HFFc6 (cell line): ENCODE data around the gene NKX2-1. TPM values are rescaled to one million over a fixed set of nuclear protein-coding genes. Genes with fewer than 3 reads are reported as not detected.

Experiments used
- DNase-seq: peaks from one replicate; pipeline ENCODE4 v3.0.0-alpha.2; 2018
- H3K27ac Mint-ChIP-seq: 2 replicates; pipeline ENCODE4 v1.8.0; 2020; ENCODE audit warnings: mild to moderate bottlenecking, mixed read lengths
- H3K27me3 Mint-ChIP-seq: 2 replicates; pipeline ENCODE4 v1.8.0; 2021; ENCODE audit warnings: mild to moderate bottlenecking, moderate library complexity, mixed read lengths; ENCODE audit not compliant: insufficient read depth
- H3K36me3 Mint-ChIP-seq: 2 replicates; pipeline ENCODE4 v1.8.0; 2021; ENCODE audit warnings: low read depth, mixed read lengths
- H3K4me1 Mint-ChIP-seq: 2 replicates; pipeline ENCODE4 v1.8.0; 2020; ENCODE audit warnings: low read depth, mixed read lengths
- H3K4me3 Mint-ChIP-seq: 2 replicates; pipeline ENCODE4 v1.8.0; 2020; ENCODE audit warnings: mild to moderate bottlenecking, moderate library complexity, mixed read lengths
- H3K9me3 Mint-ChIP-seq: 2 replicates; pipeline ENCODE4 v1.8.0; 2020; ENCODE audit warnings: mild to moderate bottlenecking, mixed read lengths
- CTCF ChIP-seq: fragments of 200-600 bp; sonication (generic); IDR thresholded peaks from 2 replicates; pipeline ENCODE4 v1.5.0; 2021; ENCODE audit warnings: antibody characterized with exemption, mild to moderate bottlenecking
- total RNA-seq, 6 experiments: library from RNA; stranded (reverse); fragmentation: NEBNext Ultra II Directional; extraction: Animal tissue kit (Norgen Biotek cat#: 25700); gene quantifications; 2 replicates in 1 of 6; 3 replicates in 5 of 6; pipeline ENCODE4 v1.2.3, GENCODE V29; 2021

The NKX2-1 gene
- total RNA-seq, 6 experiments from 2014 or later = not detected

- Mint-ChIP-seq H3K27me3 (peaks cover 75% of the 10 kb centered on the region), H3K36me3 (no peaks in the 10 kb centered on the region), H3K4me1 (no peaks in the 10 kb centered on the region), H3K9me3 (no peaks in the 10 kb centered on the region), H3K27ac (no peak overlapping the region), H3K4me3 (no peak overlapping the region)
- TF ChIP-seq CTCF = no peak
- DNase-seq = no peak
Measured at GRCh38 chr14:36512585-36513003, 7.4 kb downstream of the NKX2-1 start.

- no peak for DNase-seq
- H3K9me3 Mint-ChIP-seq = no peaks in the 10 kb centered on the region
- H3K4me3 Mint-ChIP-seq = no peak overlapping the region
- no peaks in the 10 kb centered on the region for H3K4me1 Mint-ChIP-seq
- TF ChIP-seq CTCF = no peak
- peaks cover 78% of the 10 kb centered on the region for H3K27me3 Mint-ChIP-seq
- H3K27ac Mint-ChIP-seq = no peak overlapping the region
- no peaks in the 10 kb centered on the region for H3K36me3 Mint-ChIP-seq
Measured at GRCh38 chr14:36511981-36512584, 7.9 kb downstream of the NKX2-1 start.

- H3K27me3 Mint-ChIP-seq = peaks cover 76% of the 10 kb centered on the region
- DNase-seq = no peak
- no peaks in the 10 kb centered on the region for H3K4me1 Mint-ChIP-seq
- H3K27ac Mint-ChIP-seq = no peak overlapping the region
- no peaks in the 10 kb centered on the region for H3K9me3 Mint-ChIP-seq
- TF ChIP-seq CTCF = no peak
- no peak overlapping the region for H3K4me3 Mint-ChIP-seq
- no peaks in the 10 kb centered on the region for H3K36me3 Mint-ChIP-seq
Measured at GRCh38 chr14:36510874-36511273, 9.2 kb downstream of the NKX2-1 start.

- no peak for DNase-seq
- Mint-ChIP-seq H3K27me3 (peaks cover 70% of the 10 kb centered on the region), H3K27ac (no peak overlapping the region), H3K4me1 (no peaks in the 10 kb centered on the region), H3K4me3 (no peak overlapping the region), H3K36me3 (no peaks in the 10 kb centered on the region), H3K9me3 (no peaks in the 10 kb centered on the region)
- TF ChIP-seq CTCF = no peak
Measured at GRCh38 chr14:36510078-36510799, 9.8 kb downstream of the NKX2-1 start.

GRCh38 chr14:36509069-36509917 lies 10.7 kb downstream of the NKX2-1 start:
- Mint-ChIP-seq H3K4me3 (no peak overlapping the region), H3K27ac (no peak overlapping the region), H3K27me3 (peaks cover 70% of the 10 kb centered on the region), H3K4me1 (no peaks in the 10 kb centered on the region), H3K36me3 (no peaks in the 10 kb centered on the region), H3K9me3 (peaks cover 4% of the 10 kb centered on the region; the same call in 1 of the 2 replicates)
- no peak for DNase-seq
- TF ChIP-seq CTCF = no peak
